ENCODE measurements around the gene NTN3. TPM values are rescaled to one million over a fixed set of nuclear protein-coding genes. Genes with fewer than 3 reads are reported as not detected.

The NTN3 gene
- polyA plus RNA-seq, 1 experiment, result 0.38 TPM

- Histone ChIP-seq H3K4me3 (ENCODE audit: low read depth, low read length) (no peak overlapping the region), H3K27me3 (ENCODE audit: control insufficient read depth, insufficient read depth, low read length) (no peaks in the 10 kb centered on the region), H3K27ac (ENCODE audit: low read depth, low read length) (no peak overlapping the region), H3K9me3 (ENCODE audit: control insufficient read depth, insufficient read depth, low read length) (no peaks in the 10 kb centered on the region; the same call in 1 of the 2 replicates)
- ChIA-PET CTCF (no interaction called here), POLR2A (no interaction called here)
- no peak for TF ChIP-seq CTCF (IDR thresholded peaks at IDR 0.05; ENCODE audit: low read depth, low read length)
- DNase-seq (ENCODE audit: low read depth, low spot score), result no peak
These were observed 23.9 kb downstream of the NTN3 start for GRCh38 chr16:2495041-2495440.

GRCh38 chr16:2496223-2497115 lies 25.4 kb downstream of the NTN3 start:
- CTCF ChIA-PET, result no interaction called here

GRCh38 chr16:2497116-2497630 lies 26.1 kb downstream of the NTN3 start:
- POLR2A ChIA-PET, result no interaction called here
- no peak overlapping the region for H3K27ac ChIP-seq (ENCODE audit: low read depth, low read length)

More at GRCh38 chr16:2496223-2497115, 25.4 kb downstream of the NTN3 start:
- POLR2A ChIA-PET, result no interaction called here
- Histone ChIP-seq H3K27me3 (ENCODE audit: control insufficient read depth, insufficient read depth, low read length) (no peaks in the 10 kb centered on the region), H3K27ac (ENCODE audit: low read depth, low read length) (no peak overlapping the region), H3K4me3 (ENCODE audit: low read depth, low read length) (no peak overlapping the region), H3K9me3 (ENCODE audit: control insufficient read depth, insufficient read depth, low read length) (no peaks in the 10 kb centered on the region; the same call in 1 of the 2 replicates)
- DNase-seq (ENCODE audit: low read depth, low spot score), result no peak
- TF ChIP-seq CTCF (IDR thresholded peaks at IDR 0.05; ENCODE audit: low read depth, low read length), result no peak

GRCh38 chr16:2497695-2498484 lies 26.8 kb downstream of the NTN3 start:
- no peak for DNase-seq (ENCODE audit: low read depth, low spot score)
- H3K4me3 ChIP-seq (ENCODE audit: low read depth, low read length), result no peak overlapping the region
- POLR2A ChIA-PET, result interaction anchor here (0.9 kb wide), 1 partner anchor 23 kb away, joined by 3 read pairs; the partner anchor contains the start of gene TBC1D24
- no peak overlapping the region for H3K27ac ChIP-seq (ENCODE audit: low read depth, low read length)
- no peaks in the 10 kb centered on the region; the same call in 1 of the 2 replicates for H3K9me3 ChIP-seq (ENCODE audit: control insufficient read depth, insufficient read depth, low read length)
- H3K27me3 ChIP-seq (ENCODE audit: control insufficient read depth, insufficient read depth, low read length), result no peaks in the 10 kb centered on the region
- no peak for TF ChIP-seq CTCF (IDR thresholded peaks at IDR 0.05; ENCODE audit: low read depth, low read length)
- CTCF ChIA-PET, result no interaction called here

More at GRCh38 chr16:2497116-2497630, 26.1 kb downstream of the NTN3 start:
- no peak for DNase-seq (ENCODE audit: low read depth, low spot score)
- no peaks in the 10 kb centered on the region for H3K27me3 ChIP-seq (ENCODE audit: control insufficient read depth, insufficient read depth, low read length)
- no peak for TF ChIP-seq CTCF (IDR thresholded peaks at IDR 0.05; ENCODE audit: low read depth, low read length)
- H3K9me3 ChIP-seq (ENCODE audit: control insufficient read depth, insufficient read depth, low read length), result no peaks in the 10 kb centered on the region; the same call in 1 of the 2 replicates
- no peak overlapping the region for H3K4me3 ChIP-seq (ENCODE audit: low read depth, low read length)
- CTCF ChIA-PET, result no interaction called here
